Ovary (tissue), 3 donors: Measurements from ENCODE around the gene TSKS.
A peak's percentile ranks its signal among the peaks of the same experiment; 100 is the strongest.

Source experiments
- CTCF ChIP-seq, 3 donors: fragments of 450-650 bp in 2 of 3; fragments of 200-600 bp in 1 of 3; IDR thresholded peaks; one replicate each; pipeline versions ENCODE4 v1.5.1 to v1.8.0; 2016 to 2022; ENCODE audit warnings: antibody characterized with exemption in 3 of 3, mild to moderate bottlenecking in 1 of 3
- POLR2A ChIP-seq: fragments of 450-650 bp; IDR thresholded peaks from one replicate; pipeline ENCODE4 v1.6.1; 2017; ENCODE audit warnings: antibody characterized with exemption, mild to moderate bottlenecking, moderate library complexity
- donor health status: DM: no; HTN: no; CAD: no.

GRCh38 chr19:49766930-49767299 is 3.8 kb upstream of the TSKS start, which contains the start of gene AP2A1:
- TF ChIP-seq CTCF (IDR thresholded peaks at IDR 0.05) (no peak), POLR2A (peak; percentile 64)
